Esophagus muscularis mucosa (tissue), 3 donors: ENCODE data around the gene CGRRF1.
A peak's percentile ranks its signal among the peaks of the same experiment; 100 is the strongest.

Source experiments
- CTCF ChIP-seq, 3 experiments: fragments of 200-600 bp in 2 of 3; fragments of 450-650 bp in 1 of 3; sonication (generic) in 2 of 3; IDR thresholded peaks; one replicate each; pipeline ENCODE4 v1.5.1; 2017 to 2019; ENCODE audit warnings: antibody characterized with exemption in 3 of 3, mild to moderate bottlenecking in 2 of 3, moderate library complexity in 1 of 3
- POLR2AphosphoS5 ChIP-seq, 2 donors: sonication (generic); formaldehyde crosslinking; IDR thresholded peaks; one replicate each; pipeline ENCODE4 v1.6.1; 2017; ENCODE audit warnings: antibody characterized with exemption in 2 of 2

GRCh38 chr14:54572316-54572715 lies 62.6 kb downstream of the CGRRF1 start:
- TF ChIP-seq CTCF (IDR thresholded peaks at IDR 0.05) (peak in 2 of 3 experiments; percentile 19 to 43), POLR2AphosphoS5 (IDR thresholded peaks at IDR 0.05) (no peak)
